Gastroesophageal sphincter (tissue), 3 donors: ENCODE results near the gene TOMM5.

Experiments used
- POLR2A ChIP-seq, 2 donors: fragments of 450-650 bp; IDR thresholded peaks; one replicate each; pipeline ENCODE4 v1.6.1; 2017; ENCODE audit warnings: antibody characterized with exemption in 2 of 2, mild to moderate bottlenecking in 2 of 2, moderate library complexity in 1 of 2
- POLR2AphosphoS5 ChIP-seq: sonication (generic); formaldehyde crosslinking; IDR thresholded peaks from one replicate; pipeline ENCODE4 v1.6.1; 2017; ENCODE audit warnings: antibody characterized with exemption
- TF ChIP-seq, protein P1 (sequence below), 4 experiments: fragments of 200-600 bp in 2 of 4; fragments of 450-650 bp in 2 of 4; sonication (generic) in 1 of 4; IDR thresholded peaks; one replicate each; pipeline ENCODE4 v1.5.1; 2017 to 2019; ENCODE audit warnings: antibody characterized with exemption in 4 of 4, mild to moderate bottlenecking in 2 of 4, moderate library complexity in 2 of 4

GRCh38 chr9:37596504-37596903 lies 4.1 kb upstream of the TOMM5 start:
- TF ChIP-seq POLR2AphosphoS5 (no peak), POLR2A (IDR thresholded peaks at IDR 0.05) (no peak)
- TF ChIP-seq, protein P1, sequence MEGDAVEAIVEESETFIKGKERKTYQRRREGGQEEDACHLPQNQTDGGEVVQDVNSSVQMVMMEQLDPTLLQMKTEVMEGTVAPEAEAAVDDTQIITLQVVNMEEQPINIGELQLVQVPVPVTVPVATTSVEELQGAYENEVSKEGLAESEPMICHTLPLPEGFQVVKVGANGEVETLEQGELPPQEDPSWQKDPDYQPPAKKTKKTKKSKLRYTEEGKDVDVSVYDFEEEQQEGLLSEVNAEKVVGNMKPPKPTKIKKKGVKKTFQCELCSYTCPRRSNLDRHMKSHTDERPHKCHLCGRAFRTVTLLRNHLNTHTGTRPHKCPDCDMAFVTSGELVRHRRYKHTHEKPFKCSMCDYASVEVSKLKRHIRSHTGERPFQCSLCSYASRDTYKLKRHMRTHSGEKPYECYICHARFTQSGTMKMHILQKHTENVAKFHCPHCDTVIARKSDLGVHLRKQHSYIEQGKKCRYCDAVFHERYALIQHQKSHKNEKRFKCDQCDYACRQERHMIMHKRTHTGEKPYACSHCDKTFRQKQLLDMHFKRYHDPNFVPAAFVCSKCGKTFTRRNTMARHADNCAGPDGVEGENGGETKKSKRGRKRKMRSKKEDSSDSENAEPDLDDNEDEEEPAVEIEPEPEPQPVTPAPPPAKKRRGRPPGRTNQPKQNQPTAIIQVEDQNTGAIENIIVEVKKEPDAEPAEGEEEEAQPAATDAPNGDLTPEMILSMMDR (IDR thresholded peaks at IDR 0.05): no peak
